ENCODE results near the gene NR2F1. TPM values are rescaled to one million over a fixed set of nuclear protein-coding genes. Genes with fewer than 3 reads are reported as not detected.

NR2F1 gene
- total RNA-seq, 1 donor from 2014 or later = 2.1 TPM

DNA sequence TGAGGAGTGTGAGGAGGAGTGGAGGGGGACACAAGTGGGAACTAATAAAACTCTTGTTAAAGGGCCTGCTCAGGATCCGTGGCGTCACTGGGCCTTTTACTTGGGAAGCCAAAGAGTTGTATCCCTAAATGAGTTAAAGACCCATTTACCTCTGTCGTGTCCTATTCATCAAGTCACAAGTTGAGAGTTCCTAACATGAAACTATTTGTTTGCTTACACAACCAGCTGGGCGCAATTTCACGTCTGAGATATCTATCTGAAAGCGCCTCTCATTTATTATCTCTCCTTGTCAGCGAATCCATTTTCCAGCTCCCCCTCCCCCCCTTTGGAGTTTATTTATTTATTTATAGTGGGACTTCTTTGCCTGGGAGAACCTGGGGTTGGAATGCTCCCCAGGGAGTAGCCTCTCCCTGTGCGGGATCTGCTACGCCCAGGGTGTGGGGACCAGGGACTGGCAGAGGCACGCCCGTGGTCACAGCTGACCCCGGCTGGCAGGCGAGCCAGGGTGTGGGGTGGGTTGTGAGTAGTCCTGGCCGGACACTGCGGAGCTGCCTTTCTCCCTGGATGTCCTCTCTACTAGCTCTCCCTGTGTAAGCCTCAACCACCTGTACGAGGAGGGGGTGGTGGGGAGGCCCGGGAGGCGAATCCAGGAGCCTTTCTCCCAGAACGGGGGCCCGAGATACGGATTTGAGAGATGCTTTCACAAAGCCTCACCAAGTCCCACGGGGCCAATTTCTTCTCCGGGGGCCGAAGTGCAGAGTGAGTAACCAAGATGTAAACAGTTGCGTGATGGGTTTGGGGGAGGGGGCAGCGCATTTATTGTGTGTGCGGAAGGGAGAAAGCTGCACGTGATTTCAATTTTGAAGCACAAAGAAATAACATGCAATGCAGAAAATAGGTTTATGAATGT, 15.3 kb downstream of the NR2F1 start:
- peaks cover 31% of the 10 kb centered on the region for H3K27me3 Mint-ChIP-seq (ENCODE audit: unreplicated experiment)
- H3K4me3 Mint-ChIP-seq (ENCODE audit: unreplicated experiment) = no peak overlapping the region
- TF ChIP-seq, protein P1, sequence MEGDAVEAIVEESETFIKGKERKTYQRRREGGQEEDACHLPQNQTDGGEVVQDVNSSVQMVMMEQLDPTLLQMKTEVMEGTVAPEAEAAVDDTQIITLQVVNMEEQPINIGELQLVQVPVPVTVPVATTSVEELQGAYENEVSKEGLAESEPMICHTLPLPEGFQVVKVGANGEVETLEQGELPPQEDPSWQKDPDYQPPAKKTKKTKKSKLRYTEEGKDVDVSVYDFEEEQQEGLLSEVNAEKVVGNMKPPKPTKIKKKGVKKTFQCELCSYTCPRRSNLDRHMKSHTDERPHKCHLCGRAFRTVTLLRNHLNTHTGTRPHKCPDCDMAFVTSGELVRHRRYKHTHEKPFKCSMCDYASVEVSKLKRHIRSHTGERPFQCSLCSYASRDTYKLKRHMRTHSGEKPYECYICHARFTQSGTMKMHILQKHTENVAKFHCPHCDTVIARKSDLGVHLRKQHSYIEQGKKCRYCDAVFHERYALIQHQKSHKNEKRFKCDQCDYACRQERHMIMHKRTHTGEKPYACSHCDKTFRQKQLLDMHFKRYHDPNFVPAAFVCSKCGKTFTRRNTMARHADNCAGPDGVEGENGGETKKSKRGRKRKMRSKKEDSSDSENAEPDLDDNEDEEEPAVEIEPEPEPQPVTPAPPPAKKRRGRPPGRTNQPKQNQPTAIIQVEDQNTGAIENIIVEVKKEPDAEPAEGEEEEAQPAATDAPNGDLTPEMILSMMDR (IDR thresholded peaks at IDR 0.05; ENCODE audit: unreplicated experiment) = no peak
- H3K4me1 Mint-ChIP-seq (ENCODE audit: unreplicated experiment) = peaks cover 29% of the 10 kb centered on the region
- no peaks in the 10 kb centered on the region for H3K36me3 Mint-ChIP-seq (ENCODE audit: low read depth, unreplicated experiment)
- H3K9me3 Mint-ChIP-seq (ENCODE audit: unreplicated experiment) = no peaks in the 10 kb centered on the region
- H3K27ac Mint-ChIP-seq (ENCODE audit: unreplicated experiment) = no peak overlapping the region
- DNase-seq (ENCODE audit: low spot score) = no peak

DNA sequence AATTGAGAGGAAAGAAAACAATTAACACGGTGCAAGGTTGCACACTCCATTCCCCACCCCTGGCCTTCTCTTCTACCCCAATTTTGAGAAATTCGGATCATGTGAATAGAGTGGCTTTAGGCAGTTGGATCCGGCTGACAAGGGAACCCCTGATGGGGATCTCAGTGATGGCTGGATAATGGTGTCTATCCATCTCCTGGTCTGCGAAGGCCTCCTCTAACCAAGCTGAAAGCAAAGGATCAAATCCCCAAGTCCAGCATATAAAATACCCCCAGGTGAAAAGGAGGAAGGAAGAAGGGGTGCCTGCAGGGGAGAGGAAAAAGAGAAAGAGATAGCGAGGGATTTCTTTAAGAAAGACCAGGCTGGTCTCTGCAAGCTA, 16.0 kb downstream of the NR2F1 start:
- no peaks in the 10 kb centered on the region for H3K9me3 Mint-ChIP-seq (ENCODE audit: unreplicated experiment)
- no peak for DNase-seq (ENCODE audit: low spot score)
- TF ChIP-seq, protein P1 (IDR thresholded peaks at IDR 0.05; ENCODE audit: unreplicated experiment) = no peak
- H3K4me1 Mint-ChIP-seq (ENCODE audit: unreplicated experiment) = peaks cover 27% of the 10 kb centered on the region
- H3K4me3 Mint-ChIP-seq (ENCODE audit: unreplicated experiment) = no peak overlapping the region
- H3K27me3 Mint-ChIP-seq (ENCODE audit: unreplicated experiment) = peaks cover 29% of the 10 kb centered on the region
- H3K36me3 Mint-ChIP-seq (ENCODE audit: low read depth, unreplicated experiment) = peaks cover 4% of the 10 kb centered on the region
- no peak overlapping the region for H3K27ac Mint-ChIP-seq (ENCODE audit: unreplicated experiment)

DNA sequence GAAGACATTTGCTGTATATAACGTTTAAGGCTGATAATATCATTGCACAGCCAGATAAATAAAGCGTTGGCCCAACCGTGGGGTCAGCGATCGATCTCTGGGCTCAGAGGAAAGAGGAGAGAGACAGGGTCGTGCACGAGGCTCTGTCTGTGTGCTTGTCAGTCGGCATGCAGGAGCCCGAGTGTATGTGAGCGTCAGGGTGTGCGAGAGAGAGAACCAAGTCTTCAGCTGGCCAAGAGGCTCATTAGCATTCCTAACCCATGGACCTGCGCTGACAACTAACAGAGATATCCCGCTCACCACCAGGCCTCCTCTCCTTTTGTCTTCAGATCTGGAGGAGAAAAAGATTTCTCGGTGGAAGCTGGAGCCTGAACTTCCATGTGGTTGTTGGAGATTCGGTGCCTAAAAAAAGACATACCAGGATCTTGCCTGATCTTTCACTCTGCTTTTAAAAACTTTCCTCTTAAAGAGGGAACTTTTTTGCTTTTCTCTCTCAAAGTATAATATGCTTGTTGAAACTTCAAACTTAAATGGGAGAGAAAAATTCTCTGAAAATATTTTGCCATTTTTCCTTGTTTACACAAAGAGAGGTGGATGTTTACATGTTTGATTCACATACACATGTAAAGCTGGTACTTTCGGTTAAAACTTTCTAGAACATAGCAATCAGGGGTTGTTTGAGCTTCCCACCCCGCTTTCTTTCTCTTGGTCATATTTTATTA, 16.5 kb downstream of the NR2F1 start:
- Mint-ChIP-seq H3K9me3 (ENCODE audit: unreplicated experiment) (no peaks in the 10 kb centered on the region), H3K27me3 (ENCODE audit: unreplicated experiment) (peaks cover 25% of the 10 kb centered on the region), H3K36me3 (ENCODE audit: low read depth, unreplicated experiment) (peaks cover 4% of the 10 kb centered on the region), H3K4me1 (ENCODE audit: unreplicated experiment) (peaks cover 24% of the 10 kb centered on the region), H3K27ac (ENCODE audit: unreplicated experiment) (no peak overlapping the region), H3K4me3 (ENCODE audit: unreplicated experiment) (no peak overlapping the region)
- DNase-seq (ENCODE audit: low spot score) = no peak
- TF ChIP-seq, protein P1 (IDR thresholded peaks at IDR 0.05; ENCODE audit: unreplicated experiment) = no peak

DNA sequence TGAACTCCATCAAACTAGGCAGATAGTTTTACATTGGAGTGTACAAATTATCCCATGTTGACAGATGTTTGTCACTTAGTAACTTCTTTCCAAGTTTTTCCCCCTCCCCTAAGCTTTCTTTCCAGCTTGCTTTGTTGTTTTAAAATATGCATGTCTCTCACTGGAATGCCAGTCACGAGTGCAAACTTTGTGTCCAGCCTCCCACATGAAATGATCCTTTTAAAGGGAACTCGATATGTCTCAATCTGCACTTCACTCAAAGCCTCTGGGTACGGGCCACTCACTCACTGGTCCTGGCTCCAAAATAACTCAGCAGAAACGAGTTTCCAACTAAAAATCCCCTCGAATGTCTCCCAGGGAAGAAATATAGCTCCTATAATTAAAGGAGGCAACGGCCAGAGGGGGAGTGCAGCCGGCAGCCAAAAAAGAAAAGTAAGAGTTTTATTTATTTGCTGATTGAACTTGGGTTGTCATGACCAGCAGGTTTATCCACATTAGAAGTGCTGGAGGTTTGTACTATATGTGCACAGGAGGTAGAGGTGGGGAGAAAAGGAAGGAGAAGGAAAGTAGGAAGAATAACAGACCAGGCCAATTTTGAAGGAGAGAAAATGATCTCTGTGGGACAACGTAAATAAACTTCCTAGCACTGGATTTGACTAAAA, 17.5 kb downstream of the NR2F1 start:
- Mint-ChIP-seq H3K4me3 (ENCODE audit: unreplicated experiment) (no peak overlapping the region), H3K4me1 (ENCODE audit: unreplicated experiment) (peaks cover 22% of the 10 kb centered on the region), H3K27me3 (ENCODE audit: unreplicated experiment) (peaks cover 25% of the 10 kb centered on the region), H3K27ac (ENCODE audit: unreplicated experiment) (no peak overlapping the region), H3K36me3 (ENCODE audit: low read depth, unreplicated experiment) (peaks cover 4% of the 10 kb centered on the region), H3K9me3 (ENCODE audit: unreplicated experiment) (no peaks in the 10 kb centered on the region)
- no peak for DNase-seq (ENCODE audit: low spot score)
- TF ChIP-seq, protein P1 (IDR thresholded peaks at IDR 0.05; ENCODE audit: unreplicated experiment) = no peak
